Aorta (tissue), 5 donors: ENCODE data around the gene ACOT7. TPM values are rescaled to one million over a fixed set of nuclear protein-coding genes. Genes with fewer than 3 reads are reported as not detected.
A peak's percentile ranks its signal among the peaks of the same experiment; 100 is the strongest.

Source experiments
- ATAC-seq: fragments of 200-7000 bp; cut with Tn5 transposase; one replicate; pipeline ENCODE4 v1.9.1; 2022; ENCODE audit warnings: moderate library complexity; ENCODE audit not compliant: low FRiP score
- DNase-seq, 2 donors: peaks; one replicate each; pipeline ENCODE4 v3.0.0-alpha.2; 2020
- H3K27ac ChIP-seq, 2 donors: one replicate each; pipeline ENCODE4 v1.5.1; 2013; ENCODE audit warnings: low read length in 2 of 2, mild to moderate bottlenecking in 2 of 2, moderate library complexity in 2 of 2, control low read depth in 1 of 2, inconsistent platforms in 1 of 2, low read depth in 1 of 2
- H3K27me3 ChIP-seq, 2 donors: one replicate each; pipeline ENCODE4 v1.6.1; 2013; ENCODE audit warnings: control low read depth in 1 of 2, low read length in 1 of 2, mild to moderate bottlenecking in 1 of 2, moderate library complexity in 1 of 2; ENCODE audit not compliant: insufficient read depth in 2 of 2, control insufficient read depth in 1 of 2
- H3K36me3 ChIP-seq, 2 donors: one replicate each; pipeline ENCODE4 v1.6.1; 2013; ENCODE audit warnings: control low read depth in 1 of 2, low read length in 1 of 2, mild to moderate bottlenecking in 1 of 2; ENCODE audit not compliant: insufficient read depth in 2 of 2, control insufficient read depth in 1 of 2
- H3K4me1 ChIP-seq, 2 donors: one replicate each; pipeline ENCODE4 v1.6.1; 2013; ENCODE audit warnings: low read length in 2 of 2, control low read depth in 1 of 2, mild to moderate bottlenecking in 1 of 2, moderate library complexity in 1 of 2; ENCODE audit not compliant: insufficient read depth in 2 of 2, control insufficient read depth in 1 of 2
- H3K4me3 ChIP-seq, 2 donors: one replicate each; pipeline ENCODE4 v1.5.1; 2013; ENCODE audit warnings: low read length in 2 of 2, control low read depth in 1 of 2, mild to moderate bottlenecking in 1 of 2
- H3K9me3 ChIP-seq: one replicate; pipeline ENCODE4 v1.6.1; 2013; ENCODE audit warnings: mild to moderate bottlenecking, low read length; ENCODE audit not compliant: control insufficient read depth
- WGBS, 2 donors: extraction: QIAGEN DNeasy Blood & Tissue Kit; methylation state at CpG; one replicate each; pipeline ENCODE4 v1.1.7; 2013; 5-methylcytosine and 5-hydroxymethylcytosine counted together
- intact Hi-C, 2 donors: fragments of 100-400 bp; cut with DNase I; formaldehyde crosslinking; loops; one replicate each; pipeline versions ENCODE4 v1.14.2 to v1.15.0; 2022
- polyA plus RNA-seq, 2 donors: library from polyadenylated mRNA; stranded (reverse); fragments of 200-250 nt; gene quantifications; one replicate each; pipeline ENCODE4 v1.2.3, GENCODE V29; 2013
- total RNA-seq, 2 donors: library from RNA; stranded (reverse); fragmentation: NEBNext Ultra II Directional; extraction: Animal tissue kit (Norgen Biotek cat#: 25700); gene quantifications; one replicate each; pipeline ENCODE4 v1.2.1, GENCODE V29; 2021
- donor health status: healthy with polysubstance abuse.
- donor health status: Bipolar disorder and iron deficiency.
- donor health status: DM: no; HTN: no; CAD: no.
- donor health status: DM: no; HTN: no; CAD: no.
- donor health status: DM: yes; HTN: yes; CAD: no.

Gene ACOT7
- total and polyA plus RNA-seq, 4 donors, result 12.5 to 22.6 (median 17.6) TPM

GRCh38 chr1:6287431-6287886 is 106.1 kb downstream of the ACOT7 start:
- DNase-seq (peak in 1 of 2 donors; percentile 71), ATAC-seq (peak; percentile 80)
- Histone ChIP-seq H3K4me1 (no peaks in the 10 kb centered on the region), H3K9me3 (no peaks in the 10 kb centered on the region), H3K36me3 (no peaks in the 10 kb centered on the region), H3K27me3 (no peaks in the 10 kb centered on the region), H3K27ac (no peak overlapping the region), H3K4me3 (no peak overlapping the region)
- intact Hi-C loops, result no loop called here
- 1 to 8% methylated on average over 10 of the region's 10 CpGs for WGBS, 2 donors

- intact Hi-C loops, result no loop called here
- Histone ChIP-seq H3K27me3 (no peaks in the 10 kb centered on the region), H3K9me3 (no peaks in the 10 kb centered on the region), H3K4me3 (no peak overlapping the region), H3K4me1 (no peaks in the 10 kb centered on the region), H3K36me3 (no peaks in the 10 kb centered on the region), H3K27ac (no peak overlapping the region)
- WGBS, 2 donors, result 78 to 84% methylated on average over 13 of the region's 13 CpGs
- ATAC-seq (peak; percentile 2), DNase-seq (no peak)
These were observed 106.5 kb downstream of the ACOT7 start for GRCh38 chr1:6287029-6287428.

- no peaks in the 10 kb centered on the region for H3K27me3 ChIP-seq
- DNase-seq (no peak), ATAC-seq (no peak)
- H3K27ac ChIP-seq, result no peak overlapping the region
- H3K4me3 ChIP-seq, result no peak overlapping the region
- WGBS, 2 donors, result 98% methylated on average over 8 of the region's 8 CpGs
- no peaks in the 10 kb centered on the region for H3K9me3 ChIP-seq
- H3K36me3 ChIP-seq, result no peaks in the 10 kb centered on the region
- H3K4me1 ChIP-seq, result no peaks in the 10 kb centered on the region
- intact Hi-C loops, result no loop called here
These were observed 107.3 kb downstream of the ACOT7 start for GRCh38 chr1:6286266-6286665.

GRCh38 chr1:6285336-6285735 is 108.2 kb downstream of the ACOT7 start:
- no peaks in the 10 kb centered on the region for H3K9me3 ChIP-seq
- no peaks in the 10 kb centered on the region for H3K36me3 ChIP-seq
- WGBS, 2 donors, result 91 to 94% methylated on average over 11 of the region's 11 CpGs
- H3K4me1 ChIP-seq, result no peaks in the 10 kb centered on the region
- H3K4me3 ChIP-seq, result no peak overlapping the region
- H3K27ac ChIP-seq, result no peak overlapping the region
- H3K27me3 ChIP-seq, result no peaks in the 10 kb centered on the region
- intact Hi-C loops, result no loop called here
- DNase-seq, result no peak
- no peak for ATAC-seq

GRCh38 chr1:6282577-6283270 is 110.8 kb downstream of the ACOT7 start:
- no peaks in the 10 kb centered on the region for H3K4me1 ChIP-seq
- intact Hi-C loops, result no loop called here
- H3K27me3 ChIP-seq, result no peaks in the 10 kb centered on the region
- 93 to 97% methylated on average over 17 of the region's 17 CpGs for WGBS, 2 donors
- H3K36me3 ChIP-seq, result no peaks in the 10 kb centered on the region
- H3K4me3 ChIP-seq, result no peak overlapping the region
- no peaks in the 10 kb centered on the region for H3K9me3 ChIP-seq
- H3K27ac ChIP-seq, result no peak overlapping the region
- ATAC-seq (no peak), DNase-seq (no peak)

- ATAC-seq (no peak), DNase-seq (no peak)
- Histone ChIP-seq H3K4me3 (no peak overlapping the region), H3K9me3 (no peaks in the 10 kb centered on the region), H3K27ac (no peak overlapping the region), H3K4me1 (no peaks in the 10 kb centered on the region), H3K36me3 (no peaks in the 10 kb centered on the region), H3K27me3 (no peaks in the 10 kb centered on the region)
- intact Hi-C loops, result no loop called here
- 90 to 93% methylated on average over 19 of the region's 19 CpGs for WGBS, 2 donors
These were observed 111.8 kb downstream of the ACOT7 start for GRCh38 chr1:6281511-6282402.

GRCh38 chr1:6280761-6281451 is 112.7 kb downstream of the ACOT7 start:
- intact Hi-C loops, result no loop called here
- Histone ChIP-seq H3K4me1 (no peaks in the 10 kb centered on the region), H3K9me3 (no peaks in the 10 kb centered on the region), H3K4me3 (no peak overlapping the region), H3K27ac (no peak overlapping the region), H3K36me3 (no peaks in the 10 kb centered on the region), H3K27me3 (no peaks in the 10 kb centered on the region)
- ATAC-seq (no peak), DNase-seq (no peak)
- WGBS, 2 donors, result 93 to 94% methylated on average over 33 of the region's 33 CpGs

GRCh38 chr1:6279613-6280383 is 113.8 kb downstream of the ACOT7 start:
- H3K9me3 ChIP-seq, result no peaks in the 10 kb centered on the region
- no peak overlapping the region for H3K27ac ChIP-seq
- H3K36me3 ChIP-seq, result no peaks in the 10 kb centered on the region
- H3K27me3 ChIP-seq, result no peaks in the 10 kb centered on the region
- WGBS, 2 donors, result 96% methylated on average over 31 of the region's 31 CpGs
- no peak for DNase-seq
- ATAC-seq, result no peak
- no peaks in the 10 kb centered on the region for H3K4me1 ChIP-seq
- no peak overlapping the region for H3K4me3 ChIP-seq
- intact Hi-C loops, result no loop called here
